ENCODE measurements around the gene NDUFA11.
"Not testable (repeated sequence)": the region's sequence is repeated elsewhere in the genome, so short reads cannot be mapped to it uniquely, and the experiment has no call there.

The NDUFA11 gene

GRCh38 chr19:5890099-5890498 lies 13.5 kb downstream of the NDUFA11 start:
- DNase-seq (ENCODE audit: low read depth in 2 of 2) = no peak

GRCh38 chr19:5889288-5889971 lies 14.2 kb downstream of the NDUFA11 start:
- no peak for DNase-seq (ENCODE audit: low read depth in 2 of 2)

GRCh38 chr19:5884065-5884811 lies 19.4 kb downstream of the NDUFA11 start:
- not testable (repeated sequence) for DNase-seq (ENCODE audit: low read depth in 2 of 2)

GRCh38 chr19:5883157-5883873 lies 20.3 kb downstream of the NDUFA11 start:
- DNase-seq (ENCODE audit: low read depth in 2 of 2) = not testable (repeated sequence)

GRCh38 chr19:5882421-5882968 lies 21.1 kb downstream of the NDUFA11 start:
- DNase-seq (ENCODE audit: low read depth in 2 of 2) = no peak

GRCh38 chr19:5881543-5882299 lies 21.9 kb downstream of the NDUFA11 start:
- DNase-seq (ENCODE audit: low read depth in 2 of 2) = no peak

- DNase-seq (ENCODE audit: low read depth in 2 of 2) = no peak
These were observed 22.9 kb downstream of the NDUFA11 start for GRCh38 chr19:5880604-5881078.

- no peak for DNase-seq (ENCODE audit: low read depth in 2 of 2)
These were observed 23.4 kb downstream of the NDUFA11 start for GRCh38 chr19:5880196-5880595.

GRCh38 chr19:5877882-5878281 lies 25.7 kb downstream of the NDUFA11 start:
- DNase-seq (ENCODE audit: low read depth in 2 of 2) = no peak

GRCh38 chr19:5877427-5877826 lies 26.2 kb downstream of the NDUFA11 start:
- DNase-seq (ENCODE audit: low read depth in 2 of 2) = no peak

GRCh38 chr19:5874496-5874895 lies 29.1 kb downstream of the NDUFA11 start:
- DNase-seq (ENCODE audit: low read depth in 2 of 2) = not testable (repeated sequence)

GRCh38 chr19:5873617-5874199 lies 29.9 kb downstream of the NDUFA11 start:
- no peak for DNase-seq (ENCODE audit: low read depth in 2 of 2)

- DNase-seq (ENCODE audit: low read depth in 2 of 2) = no peak
These were observed 32.6 kb downstream of the NDUFA11 start for GRCh38 chr19:5870986-5871394.

- DNase-seq (ENCODE audit: low read depth in 2 of 2) = no peak
These were observed 36.1 kb downstream of the NDUFA11 start for GRCh38 chr19:5867201-5868136.

- DNase-seq (ENCODE audit: low read depth in 2 of 2) = no peak
These were observed 37.8 kb downstream of the NDUFA11 start for GRCh38 chr19:5865772-5866171.

GRCh38 chr19:5864725-5865486 lies 38.7 kb downstream of the NDUFA11 start:
- DNase-seq (ENCODE audit: low read depth in 2 of 2) = no peak

- DNase-seq (ENCODE audit: low read depth in 2 of 2) = no peak
These were observed 39.4 kb downstream of the NDUFA11 start for GRCh38 chr19:5864013-5864720.

GRCh38 chr19:5863030-5863665 lies 40.4 kb downstream of the NDUFA11 start:
- no peak for DNase-seq (ENCODE audit: low read depth in 2 of 2)
